HG03521 (cell line): ENCODE results near the gene IL22.
A peak's percentile ranks its signal among the peaks of the same experiment; 100 is the strongest.

ENCODE experiments used
- ATAC-seq: cut with Tn5 transposase; IDR thresholded peaks from one replicate; pipeline ENCODE4 v1.9.1; 2021; ENCODE audit warnings: mild to moderate bottlenecking, moderate library complexity; ENCODE audit not compliant: unreplicated experiment

Gene IL22

GRCh38 chr12:68264857-68265256, 11.5 kb upstream of the IL22 start:
- ATAC-seq, result no peak

DNA sequence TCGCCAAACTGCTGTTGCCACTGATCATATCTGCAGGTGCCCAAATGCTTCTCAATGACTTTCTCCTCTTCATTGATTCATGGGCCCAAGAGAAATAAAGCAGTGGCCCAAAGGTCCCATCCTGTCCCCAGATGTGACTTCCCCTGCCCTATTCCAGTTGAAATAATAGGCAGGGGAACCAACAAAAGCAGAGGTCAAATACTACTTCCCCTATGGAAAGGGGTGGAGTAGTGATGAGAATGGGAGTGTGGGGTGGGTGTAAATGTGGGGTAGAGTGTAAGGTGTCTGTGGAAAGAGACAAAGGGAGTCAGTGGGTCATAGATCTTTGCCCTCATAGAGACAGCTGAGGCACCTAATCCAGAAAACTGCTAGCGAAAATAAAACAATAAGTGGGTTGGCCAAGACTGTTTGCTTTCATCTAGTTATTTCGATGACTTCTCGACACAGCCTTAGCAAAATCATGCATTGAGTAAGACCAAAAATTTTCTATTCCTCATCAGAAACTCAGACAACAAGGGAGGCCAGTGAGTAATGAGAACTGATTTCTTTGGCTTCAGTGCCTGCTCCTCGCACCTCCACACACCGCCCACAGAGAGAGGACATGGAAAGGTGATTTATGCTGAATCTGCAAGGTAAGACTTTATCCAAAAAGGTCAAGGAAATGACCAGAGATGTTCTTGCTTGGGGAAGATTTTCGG, 10.9 kb upstream of the IL22 start:
- no peak for ATAC-seq

- ATAC-seq, result no peak
Observed at GRCh38 chr12:68263366-68263765, 10.0 kb upstream of the IL22 start.

- no peak for ATAC-seq
Observed at GRCh38 chr12:68261896-68262295, 8.5 kb upstream of the IL22 start.

- ATAC-seq, result no peak
Observed at GRCh38 chr12:68260153-68260552, 6.7 kb upstream of the IL22 start.

- no peak for ATAC-seq
Observed at GRCh38 chr12:68259318-68259940, 6.0 kb upstream of the IL22 start.

GRCh38 chr12:68252077-68252476, 1.3 kb downstream of the IL22 start:
- no peak for ATAC-seq

GRCh38 chr12:68250454-68250853, 3.0 kb downstream of the IL22 start:
- no peak for ATAC-seq

DNA sequence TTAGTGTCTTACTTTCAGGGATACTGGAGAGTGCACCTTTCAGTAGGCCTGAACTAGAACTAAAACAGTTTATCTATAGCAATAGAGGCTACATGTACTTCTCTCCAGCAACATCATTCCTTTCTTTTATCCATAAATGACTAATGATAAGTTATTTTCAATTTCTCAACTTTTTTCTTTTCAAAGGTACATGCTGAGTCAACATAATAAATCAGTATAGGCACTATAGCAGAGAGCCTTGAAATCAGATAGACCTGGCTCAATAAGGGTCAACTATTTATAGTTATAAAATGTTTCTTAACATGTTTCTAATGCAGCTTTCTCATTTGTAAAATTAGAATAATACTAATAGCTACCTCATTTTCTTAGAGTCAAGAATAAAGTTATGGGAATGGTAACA, 5.6 kb downstream of the IL22 start:
- no peak for ATAC-seq

DNA sequence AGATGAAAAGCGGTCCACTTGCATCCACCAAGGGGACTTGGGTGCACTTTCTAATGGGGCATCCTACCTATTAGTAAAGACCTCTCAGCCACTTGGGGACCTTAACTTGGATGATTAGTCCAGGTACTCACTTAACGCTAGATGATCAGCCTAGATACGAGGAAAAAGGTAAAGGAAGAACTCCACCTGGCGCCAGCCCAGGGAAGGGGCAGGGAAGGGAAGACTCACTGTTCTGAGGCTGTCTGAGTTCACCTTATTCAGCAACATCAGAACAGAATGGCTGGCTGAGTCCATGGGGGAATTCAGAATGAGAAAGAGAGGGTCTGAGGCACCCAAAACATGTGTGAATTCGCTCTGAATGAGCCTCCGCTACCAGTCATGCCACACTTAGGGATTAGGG, 7.1 kb downstream of the IL22 start:
- ATAC-seq, result no peak

GRCh38 chr12:68245180-68246021, 8.0 kb downstream of the IL22 start:
- no peak for ATAC-seq

GRCh38 chr12:68242777-68243176, 10.6 kb downstream of the IL22 start:
- ATAC-seq, result no peak

- ATAC-seq, result peak; percentile 99
Observed at GRCh38 chr12:68240975-68241374, 12.4 kb downstream of the IL22 start.

DNA sequence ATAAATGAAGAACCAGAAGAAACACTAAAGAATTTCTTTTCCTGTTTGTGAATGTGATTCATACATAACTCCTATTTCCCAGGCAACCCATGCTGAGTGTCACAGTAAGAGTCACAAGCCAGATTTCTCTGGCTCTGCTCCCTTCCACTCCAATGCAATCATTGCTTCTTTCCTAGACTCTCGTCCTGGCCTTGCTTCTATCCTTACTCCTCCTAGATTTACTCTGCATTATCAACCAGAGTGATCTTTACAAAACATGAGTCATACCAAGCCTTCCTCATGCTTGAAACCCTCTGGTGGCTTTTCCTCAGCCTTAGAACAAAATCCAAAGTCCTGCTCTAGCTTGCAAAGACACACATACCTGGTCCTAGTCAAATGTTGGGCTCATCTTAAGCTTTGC, 13.3 kb downstream of the IL22 start:
- no peak for ATAC-seq

DNA sequence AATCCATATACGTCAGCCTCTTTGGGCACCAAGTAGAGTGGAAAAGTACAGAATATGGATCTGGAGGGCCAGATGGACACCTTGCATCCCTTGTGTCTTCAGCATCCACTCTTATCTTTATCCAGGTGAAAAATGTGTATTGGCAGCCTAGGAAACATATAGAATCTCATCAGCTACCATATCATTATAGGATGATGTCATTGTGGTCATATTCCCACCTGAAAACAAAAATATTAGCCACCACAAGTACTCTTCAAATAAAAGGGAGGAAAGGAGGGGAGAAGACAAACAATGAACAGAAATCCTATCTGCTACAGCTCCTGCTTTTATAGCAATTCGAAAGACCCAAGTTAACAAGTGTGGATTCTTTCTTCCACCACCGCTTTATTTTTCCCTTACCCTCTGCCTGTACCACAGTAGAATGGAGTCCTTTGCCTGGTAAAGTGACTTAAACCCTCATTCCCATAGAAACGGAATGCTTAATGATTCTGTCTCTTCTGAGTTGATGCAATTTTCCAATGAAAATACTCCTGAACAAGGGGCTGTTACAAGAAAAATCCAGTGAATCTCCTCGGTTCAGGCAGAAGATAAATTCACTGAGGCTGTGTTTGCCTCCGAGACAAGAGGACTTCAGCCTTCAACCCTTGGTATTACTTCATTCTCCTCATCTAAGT, 14.0 kb downstream of the IL22 start:
- ATAC-seq, result no peak

- ATAC-seq, result no peak
Observed at GRCh38 chr12:68237619-68238018, 15.8 kb downstream of the IL22 start.

GRCh38 chr12:68237078-68237477, 16.3 kb downstream of the IL22 start:
- ATAC-seq, result no peak

- peak; percentile 38 for ATAC-seq
Observed at GRCh38 chr12:68236421-68237059, 16.9 kb downstream of the IL22 start.

DNA sequence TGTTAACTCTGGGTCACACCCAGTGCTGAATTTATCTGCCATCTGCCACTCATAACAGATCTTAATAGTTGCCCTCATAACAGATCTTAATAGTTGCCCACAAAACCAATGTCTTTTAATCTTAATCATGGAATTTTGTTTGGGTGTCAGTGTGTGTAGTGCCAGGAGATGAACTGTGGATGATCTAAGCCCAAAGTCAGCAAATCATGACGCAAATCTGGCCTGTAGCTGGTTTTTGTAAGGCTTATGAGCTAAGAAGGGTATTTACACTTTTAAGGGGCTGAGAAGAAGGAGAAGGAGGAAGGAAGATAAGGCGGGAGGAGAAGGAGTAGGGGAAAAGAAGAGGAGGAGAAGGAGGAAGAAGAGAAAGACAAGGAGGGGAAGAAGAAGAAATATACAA, 17.8 kb downstream of the IL22 start:
- no peak for ATAC-seq

GRCh38 chr12:68234140-68234539, 19.3 kb downstream of the IL22 start:
- no peak for ATAC-seq

DNA sequence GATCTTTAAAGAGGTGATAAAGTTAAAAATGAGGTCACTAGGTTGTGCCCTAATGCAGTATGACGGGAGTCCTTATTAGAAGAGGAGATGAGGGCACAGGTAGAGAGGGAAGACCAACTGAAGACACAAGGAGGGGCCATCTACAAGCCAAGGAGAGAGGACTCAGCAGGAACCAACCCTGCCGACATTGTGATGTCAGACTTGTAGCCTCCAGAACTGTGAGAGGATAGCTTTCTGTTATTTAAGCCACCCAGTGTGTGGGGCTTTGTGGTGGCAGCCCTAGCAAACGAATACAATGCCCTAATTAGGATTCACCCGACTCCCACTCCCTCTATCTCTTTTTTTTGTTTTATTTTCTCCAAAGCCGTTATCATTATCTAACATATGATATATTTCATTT, 19.9 kb downstream of the IL22 start:
- no peak for ATAC-seq
